T47D (cell line): ENCODE results near the gene CTSA.

ENCODE experiments used
- DNase-seq, 2 experiments: peaks; one replicate each; pipeline versions ENCODE4 v3.0.0 to v3.0.0-alpha.2; 2011 to 2012; ENCODE audit warnings: low read depth in 1 of 2, low spot score in 1 of 2
- JUND ChIP-seq: IDR thresholded peaks from 2 replicates; pipeline ENCODE4 v1.6.1; 2012; ENCODE audit warnings: low read depth
- in situ Hi-C: cut with HindIII; loops from 2 replicates; pipeline ENCODE4 v1.10.0; 2016; ENCODE audit warnings: low sequenced_read_pairs, low pct_unique_long_range_greater_than_20kb

The CTSA gene

GRCh38 chr20:45890985-45891983 is at the start of gene CTSA, which contains the start of gene NEURL2:
Gene CTSA, plus strand, starts transcription at chr20:45891335. Its CDS starts 234 bp downstream, at chr20:45891569.
Gene NEURL2, minus strand, starts transcription at chr20:45891208. Its CDS starts 217 bp downstream, at chr20:45890991.
- TF ChIP-seq JUND, result no peak
- peak; percentile 95 to 100 for DNase-seq
- in situ Hi-C loops, result no loop called here

DNA sequence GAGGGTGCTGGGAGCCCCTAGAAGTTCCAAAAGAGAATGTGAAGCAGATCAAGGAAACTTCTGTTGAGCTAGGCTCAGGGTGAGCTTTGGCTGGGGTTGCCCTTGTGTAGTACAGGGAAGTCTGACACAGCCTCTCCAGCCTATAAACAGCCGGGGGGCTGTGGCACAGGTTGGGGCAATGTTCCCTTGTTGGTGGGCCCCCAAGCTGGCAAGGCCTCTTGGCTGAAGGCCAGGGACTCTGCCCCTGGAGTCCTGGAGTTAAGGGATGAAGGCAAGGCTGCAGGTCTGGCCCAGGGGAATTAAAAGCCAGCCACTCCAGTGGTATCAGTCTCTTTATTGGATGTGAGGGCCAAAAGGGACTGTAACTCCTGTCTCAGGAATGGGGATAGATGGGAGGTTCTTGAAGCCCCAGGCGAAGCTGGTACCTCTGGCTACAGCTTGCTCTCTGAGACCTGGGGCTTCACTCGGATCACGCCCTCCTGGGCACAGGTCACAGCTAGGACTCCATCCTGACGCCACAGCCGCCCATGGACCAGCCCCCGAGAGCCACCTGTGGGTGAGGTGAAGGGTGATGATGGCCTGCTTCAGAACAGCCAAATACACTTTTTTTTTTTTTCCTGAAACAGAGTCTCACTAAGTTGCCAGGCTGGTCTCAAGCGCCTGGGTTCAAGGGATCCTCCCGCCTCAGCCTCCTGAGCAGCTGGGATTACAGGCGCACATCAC is 49.6 kb upstream of the CTSA start:
- DNase-seq, result no peak
- no peak for TF ChIP-seq JUND
- in situ Hi-C loops, result no loop called here

GRCh38 chr20:45842169-45842812 is 48.8 kb upstream of the CTSA start:
- no peak for DNase-seq
- in situ Hi-C loops, result no loop called here
- no peak for TF ChIP-seq JUND

DNA sequence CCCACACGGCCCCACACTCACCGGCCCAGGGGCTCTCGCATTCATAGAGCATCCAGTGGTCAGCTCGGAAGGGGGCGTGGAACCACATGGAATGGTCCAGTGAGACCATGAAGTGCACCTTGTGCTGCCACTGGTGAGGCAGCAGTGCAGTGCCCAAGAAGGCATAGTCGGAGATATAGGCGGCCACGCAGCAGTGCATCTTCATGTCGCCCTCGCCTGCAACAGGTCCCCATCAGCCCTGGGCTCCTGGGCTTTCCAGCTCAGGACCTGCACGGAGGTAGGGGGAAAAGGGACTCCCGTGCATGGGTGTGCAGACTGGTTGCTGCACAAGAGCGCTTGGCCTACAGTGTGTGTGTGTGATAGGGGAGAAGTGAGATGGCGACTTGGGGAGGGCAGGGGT is 47.6 kb upstream of the CTSA start:
- TF ChIP-seq JUND, result no peak
- in situ Hi-C loops, result no loop called here
- no peak for DNase-seq

DNA sequence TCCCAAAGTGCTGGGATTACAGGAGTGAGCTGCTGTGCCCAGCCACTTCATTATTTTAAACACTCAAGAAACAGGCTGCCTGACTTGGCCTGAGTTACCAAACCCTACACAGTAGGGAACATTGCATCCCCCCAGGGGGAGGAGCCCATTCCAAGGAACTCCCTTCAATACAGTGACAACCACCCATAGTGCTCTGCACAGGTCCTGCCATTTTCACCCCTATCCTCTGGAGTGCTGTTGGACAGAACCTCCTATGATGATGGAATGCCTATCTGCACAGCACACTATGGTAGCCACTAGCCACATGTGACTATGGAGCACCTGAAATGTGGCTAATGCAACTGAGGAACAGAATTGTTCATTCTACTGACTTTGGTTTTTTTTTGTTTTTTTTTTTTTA is 45.7 kb upstream of the CTSA start:
- in situ Hi-C loops, result no loop called here
- TF ChIP-seq JUND, result no peak
- DNase-seq, result no peak

DNA sequence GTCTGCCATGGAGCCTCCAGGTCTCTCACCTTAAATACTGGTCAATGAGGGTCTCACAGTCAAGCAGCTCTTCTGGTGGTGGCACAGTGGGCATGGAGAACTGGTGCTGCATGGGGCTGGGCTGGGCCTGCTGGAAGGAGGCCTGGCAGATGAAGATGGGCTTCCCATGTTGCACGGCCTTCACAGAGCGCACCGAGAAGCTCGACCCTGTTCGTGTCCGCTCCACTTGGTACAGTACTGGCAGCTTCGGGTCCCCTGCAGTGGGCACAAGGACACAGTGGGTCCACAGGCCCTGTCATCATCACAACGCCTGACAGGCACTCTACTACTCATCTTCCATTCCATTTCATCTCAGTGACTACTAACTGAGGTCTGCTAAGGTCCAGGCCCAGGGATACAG is 42.7 kb upstream of the CTSA start:
- TF ChIP-seq JUND, result no peak
- DNase-seq, result no peak
- in situ Hi-C loops, result no loop called here

GRCh38 chr20:45848969-45849582 is 42.1 kb upstream of the CTSA start:
- TF ChIP-seq JUND, result peak; percentile 59; the same call in 1 of the 2 replicates
- in situ Hi-C loops, result no loop called here
- peak in 1 of 2 experiments; percentile 64 for DNase-seq

- in situ Hi-C loops, result no loop called here
- no peak for TF ChIP-seq JUND
- DNase-seq, result no peak
Observed at GRCh38 chr20:45850238-45850637, 40.9 kb upstream of the CTSA start.

DNA sequence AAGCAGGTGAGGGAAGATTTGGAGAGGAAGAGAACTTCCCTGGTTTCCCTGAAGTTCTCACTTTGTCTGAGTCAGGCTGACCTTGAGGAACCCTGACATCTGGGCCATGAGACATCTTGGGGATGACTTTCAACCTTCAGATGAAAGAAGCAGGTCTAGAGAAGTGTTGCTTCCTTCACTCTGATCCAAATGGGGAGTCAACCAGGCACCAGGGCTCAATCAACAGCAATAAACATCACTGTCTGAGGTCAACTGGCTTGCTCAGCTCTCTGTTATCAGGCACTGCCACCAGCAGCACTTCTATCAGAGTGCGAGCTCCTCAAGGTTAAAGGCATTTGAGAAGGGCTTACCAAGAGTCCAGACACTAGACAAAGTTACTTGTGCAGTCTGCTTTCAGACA is 40.2 kb upstream of the CTSA start:
- in situ Hi-C loops, result no loop called here
- TF ChIP-seq JUND, result no peak
- no peak for DNase-seq

- DNase-seq, result no peak
- TF ChIP-seq JUND, result no peak
- in situ Hi-C loops, result no loop called here
Observed at GRCh38 chr20:45851501-45851900, 39.6 kb upstream of the CTSA start.

- no peak for DNase-seq
- no peak for TF ChIP-seq JUND
- in situ Hi-C loops, result no loop called here
Observed at GRCh38 chr20:45852326-45852725, 38.8 kb upstream of the CTSA start.

DNA sequence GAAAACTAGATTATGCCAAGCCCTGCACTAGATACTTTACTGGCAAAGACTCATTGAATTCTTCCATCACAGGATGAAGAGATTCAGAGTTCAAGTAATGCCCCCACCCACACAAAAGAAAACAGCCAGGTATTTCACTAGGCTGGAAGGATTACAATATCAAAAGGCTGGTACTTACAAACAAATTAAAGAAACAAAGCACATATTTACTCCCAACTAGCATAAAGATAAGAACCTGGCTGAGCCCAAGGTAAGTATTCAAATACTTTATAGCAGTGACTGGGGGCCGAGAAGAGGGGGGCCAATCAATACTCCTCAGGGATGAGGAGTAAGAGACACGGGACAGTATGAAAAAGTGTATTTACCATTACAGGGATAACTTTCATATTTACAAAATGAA is 37.7 kb upstream of the CTSA start:
- no peak for TF ChIP-seq JUND
- in situ Hi-C loops, result no loop called here
- DNase-seq, result no peak
